HG03103 (cell line): ENCODE measurements around the gene TBCEL.
"Not testable (repeated sequence)": the region's sequence is repeated elsewhere in the genome, so short reads cannot be mapped to it uniquely, and the experiment has no call there.

Experiments
- ATAC-seq: cut with Tn5 transposase; IDR thresholded peaks from one replicate; pipeline ENCODE4 v1.9.1; 2021; ENCODE audit warnings: low read depth; ENCODE audit not compliant: unreplicated experiment

The TBCEL gene, protein sequence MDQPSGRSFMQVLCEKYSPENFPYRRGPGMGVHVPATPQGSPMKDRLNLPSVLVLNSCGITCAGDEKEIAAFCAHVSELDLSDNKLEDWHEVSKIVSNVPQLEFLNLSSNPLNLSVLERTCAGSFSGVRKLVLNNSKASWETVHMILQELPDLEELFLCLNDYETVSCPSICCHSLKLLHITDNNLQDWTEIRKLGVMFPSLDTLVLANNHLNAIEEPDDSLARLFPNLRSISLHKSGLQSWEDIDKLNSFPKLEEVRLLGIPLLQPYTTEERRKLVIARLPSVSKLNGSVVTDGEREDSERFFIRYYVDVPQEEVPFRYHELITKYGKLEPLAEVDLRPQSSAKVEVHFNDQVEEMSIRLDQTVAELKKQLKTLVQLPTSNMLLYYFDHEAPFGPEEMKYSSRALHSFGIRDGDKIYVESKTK

GRCh38 chr11:121023848-121024751 is at the start of gene TBCEL:
Gene TBCEL (plus strand): TSS chr11:121024102. CDS start chr11:121045691, 21,589 bp downstream.
- peak; percentile 96 for ATAC-seq

DNA sequence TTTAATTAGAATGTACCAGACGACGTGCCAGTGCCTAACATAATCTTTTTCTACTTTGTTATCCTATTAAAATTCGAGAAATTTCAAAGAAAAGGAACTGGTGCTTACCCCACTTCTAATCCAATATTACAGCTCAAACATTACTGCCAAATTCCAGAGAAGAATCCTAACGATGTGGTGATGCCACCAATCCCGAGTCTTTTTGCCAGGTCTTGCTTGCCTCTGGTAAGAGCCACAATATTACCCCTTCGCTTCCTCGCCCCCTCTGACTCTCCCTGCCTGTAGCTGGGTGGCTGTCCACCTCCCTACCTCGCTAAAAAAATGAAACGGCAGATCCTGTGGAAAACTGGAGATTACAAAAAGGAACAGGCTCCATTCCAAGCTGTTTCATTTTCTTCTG is 49.4 kb upstream of the TBCEL start:
- ATAC-seq: no peak

- no peak for ATAC-seq
Measured at GRCh38 chr11:120974965-120975364, 48.9 kb upstream of the TBCEL start.

GRCh38 chr11:120977266-120978137 is 46.4 kb upstream of the TBCEL start:
- no peak for ATAC-seq

- no peak for ATAC-seq
Measured at GRCh38 chr11:120978701-120979100, 45.2 kb upstream of the TBCEL start.

GRCh38 chr11:120985718-120986569 is 38.0 kb upstream of the TBCEL start:
- no peak for ATAC-seq

DNA sequence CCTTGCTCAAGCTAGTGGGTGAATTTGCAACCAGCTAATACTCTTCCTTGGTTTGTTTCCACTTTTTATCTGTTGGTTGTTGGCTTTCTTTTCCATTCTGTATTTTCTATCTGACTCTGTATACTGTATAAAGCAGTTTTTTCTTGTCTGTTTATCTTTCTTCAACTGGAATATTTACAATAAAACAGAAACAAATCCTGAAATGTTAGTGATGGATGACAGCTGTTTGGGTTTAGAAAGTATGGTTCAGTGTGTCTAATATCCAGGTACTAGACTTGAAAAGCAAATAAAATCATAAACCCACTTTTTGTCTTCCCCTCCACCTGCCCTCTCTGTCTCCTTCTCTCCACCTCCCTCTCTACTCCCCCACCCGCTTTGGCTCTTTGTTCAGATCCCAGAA is 35.3 kb upstream of the TBCEL start:
- ATAC-seq: no peak

DNA sequence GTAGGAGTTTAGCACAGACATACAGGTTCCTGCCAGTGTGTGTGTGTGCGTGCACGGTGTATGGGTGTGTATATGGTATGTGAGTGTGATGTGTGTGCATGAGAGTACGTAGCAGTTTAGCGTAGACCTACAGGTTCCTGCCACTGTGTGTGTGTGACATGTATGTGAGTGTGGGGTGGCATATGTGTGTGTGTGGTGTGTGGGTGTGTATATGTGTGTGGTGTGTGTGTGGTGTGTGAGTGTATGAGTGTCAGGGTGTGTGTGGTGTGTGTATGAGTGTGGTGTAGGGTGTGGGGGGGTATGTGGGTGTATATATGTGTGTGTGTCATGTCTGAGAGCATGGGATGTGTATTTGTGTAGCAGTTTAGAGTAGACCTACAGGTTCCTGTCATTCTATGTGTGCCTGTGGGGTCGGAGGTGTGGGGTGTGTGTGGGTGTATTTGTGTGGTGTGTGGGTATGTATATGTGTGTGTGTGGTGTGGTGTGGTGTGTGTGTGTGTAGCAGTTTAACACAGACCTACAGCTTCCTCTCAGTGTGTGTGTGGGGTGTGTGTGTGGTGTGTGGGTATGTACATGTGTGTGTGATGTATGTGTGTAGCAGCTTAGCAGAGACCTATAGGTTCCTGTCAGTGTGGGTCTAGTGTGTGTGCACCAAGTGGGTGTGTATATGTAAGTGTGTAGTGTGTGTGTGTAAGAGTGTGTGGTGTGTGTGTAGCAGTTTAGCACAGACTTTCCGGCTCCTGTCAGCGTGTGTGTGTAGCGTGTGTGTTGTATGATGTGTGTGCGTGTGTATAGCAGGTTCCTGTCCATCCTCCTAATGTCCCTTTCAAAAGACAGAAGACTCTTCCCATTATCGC is 31.8 kb upstream of the TBCEL start:
- ATAC-seq: no peak

DNA sequence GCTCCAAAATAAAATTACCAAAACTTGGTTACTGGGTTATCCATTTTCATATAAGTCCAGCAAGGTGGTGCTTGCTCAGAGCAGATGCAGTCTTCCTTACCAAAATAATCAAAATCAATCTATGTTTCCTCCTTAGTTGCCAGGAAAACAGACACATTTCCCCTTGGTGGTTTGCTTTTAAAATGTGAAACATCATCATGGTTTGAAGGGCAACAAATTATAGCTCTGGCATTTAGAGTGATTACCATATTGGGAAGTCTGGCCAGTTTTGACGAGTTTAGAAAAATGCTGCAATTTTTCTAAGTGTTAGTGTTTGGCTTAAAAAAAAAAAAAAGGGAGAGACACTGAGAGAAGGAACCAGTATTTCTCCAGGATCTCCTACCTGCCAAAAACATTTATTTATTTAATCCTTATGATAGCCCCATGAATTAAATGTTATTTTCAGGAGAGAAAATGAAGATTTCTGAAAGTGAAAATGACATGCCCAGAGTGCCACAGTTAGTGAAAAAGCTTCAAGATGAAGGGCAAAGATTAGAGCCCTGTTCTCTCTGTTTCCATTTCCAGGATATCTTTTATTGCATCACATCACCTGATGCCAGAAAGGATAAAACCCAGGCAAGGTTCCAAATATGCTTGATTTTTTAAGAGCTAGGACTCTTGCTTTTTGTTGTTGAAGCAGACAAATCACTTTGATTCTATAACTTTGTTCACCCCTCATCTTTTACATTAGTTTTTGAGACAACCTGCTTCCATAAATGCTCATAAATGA is 29.6 kb upstream of the TBCEL start:
- ATAC-seq: no peak

GRCh38 chr11:120995184-120995583 is 28.7 kb upstream of the TBCEL start:
- no peak for ATAC-seq

GRCh38 chr11:120996973-120997372 is 26.9 kb upstream of the TBCEL start:
- ATAC-seq: no peak

DNA sequence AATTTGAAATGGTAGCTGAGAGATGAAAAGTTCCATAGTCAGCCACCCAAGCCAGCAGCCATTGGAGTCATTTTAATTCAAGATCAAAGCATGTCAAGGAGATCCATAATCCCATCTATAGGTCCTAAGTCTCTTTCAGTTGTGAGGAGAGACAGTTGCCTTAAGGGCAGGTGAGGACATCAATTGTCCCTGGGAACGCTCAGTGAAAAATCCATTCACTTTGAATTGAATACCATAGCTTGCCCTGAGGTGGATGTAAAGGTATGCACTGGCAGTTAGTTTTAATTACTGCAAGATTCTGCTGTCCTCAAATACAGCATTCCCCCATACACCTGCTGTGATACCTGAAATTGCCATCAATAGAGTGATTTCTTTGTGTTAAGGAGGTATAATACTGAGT is 25.3 kb upstream of the TBCEL start:
- ATAC-seq: no peak

- no peak for ATAC-seq
Measured at GRCh38 chr11:121004206-121004840, 19.6 kb upstream of the TBCEL start.

DNA sequence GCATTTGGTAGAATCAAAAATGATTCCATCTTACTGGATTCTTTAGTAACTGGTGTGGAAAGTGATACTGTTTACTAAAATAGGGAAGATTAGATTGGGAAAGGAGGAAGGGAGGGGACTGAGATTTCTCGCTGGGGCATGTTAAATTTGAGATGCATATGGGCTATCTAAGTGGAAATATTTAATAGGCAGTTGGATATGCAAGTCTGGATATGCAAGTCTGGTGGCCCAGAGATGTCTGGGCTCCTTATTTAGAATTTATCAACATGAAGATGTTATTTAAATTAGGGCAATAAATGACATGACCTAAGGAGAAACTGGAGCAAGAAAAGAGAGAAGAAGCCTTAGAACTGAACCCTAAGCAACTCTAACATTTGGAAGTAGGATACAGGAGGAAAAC is 17.0 kb upstream of the TBCEL start:
- no peak for ATAC-seq

DNA sequence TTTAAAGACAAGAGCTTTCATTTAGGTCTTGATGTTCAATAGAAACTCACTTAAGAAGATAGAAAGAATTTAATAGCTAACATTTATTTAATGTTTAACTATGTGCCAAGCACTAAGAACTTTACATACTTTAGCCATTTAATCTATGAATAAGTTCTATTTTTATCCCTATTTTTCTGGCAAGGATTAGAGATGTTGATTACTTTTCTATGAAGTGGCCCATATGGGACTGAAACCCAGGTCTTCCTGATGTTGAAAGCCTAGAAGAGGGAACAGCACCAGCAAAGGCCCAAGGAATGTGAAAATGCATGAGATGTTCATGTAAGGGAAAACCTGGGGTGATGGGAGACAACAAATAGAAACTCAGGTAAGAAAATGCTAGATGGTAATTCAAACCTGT is 15.4 kb upstream of the TBCEL start:
- no peak for ATAC-seq

DNA sequence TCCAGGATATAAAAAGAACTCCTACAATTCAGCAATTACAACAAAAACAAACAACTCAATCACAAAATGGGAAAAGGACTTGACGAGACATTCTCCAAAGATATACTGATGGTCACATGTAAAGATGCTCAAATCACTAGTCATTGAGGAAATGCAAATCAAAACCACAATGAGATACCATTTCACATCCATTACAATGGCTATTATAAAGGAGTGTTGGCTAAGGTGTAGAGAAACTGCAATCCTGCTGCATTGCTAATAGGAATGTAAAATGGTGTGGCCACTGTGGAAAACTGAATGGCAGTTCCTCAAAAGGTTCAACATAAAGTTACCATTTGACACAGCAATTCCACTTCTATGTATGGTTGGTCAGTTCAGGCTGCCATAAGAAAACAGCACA is 11.8 kb upstream of the TBCEL start:
- no peak for ATAC-seq

DNA sequence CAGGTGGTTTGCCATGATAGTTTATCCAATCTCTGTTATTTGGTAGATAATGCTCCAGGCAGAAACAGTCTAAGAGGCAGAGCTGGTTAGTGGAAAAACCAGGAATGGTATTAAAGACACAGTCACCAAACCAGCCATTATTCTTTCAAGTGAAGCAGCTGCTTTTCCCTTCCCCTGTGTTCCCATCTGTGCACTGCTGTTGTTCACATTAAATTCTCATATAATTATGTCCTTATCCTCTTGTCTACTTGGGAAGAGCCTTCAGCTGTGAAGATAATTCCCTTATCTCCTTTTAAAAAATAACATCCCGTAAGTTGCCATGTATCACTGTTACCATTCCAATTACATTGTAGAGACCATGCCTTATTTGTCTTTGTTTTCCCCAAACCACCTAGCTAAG is 5.2 kb upstream of the TBCEL start:
- ATAC-seq: no peak

DNA sequence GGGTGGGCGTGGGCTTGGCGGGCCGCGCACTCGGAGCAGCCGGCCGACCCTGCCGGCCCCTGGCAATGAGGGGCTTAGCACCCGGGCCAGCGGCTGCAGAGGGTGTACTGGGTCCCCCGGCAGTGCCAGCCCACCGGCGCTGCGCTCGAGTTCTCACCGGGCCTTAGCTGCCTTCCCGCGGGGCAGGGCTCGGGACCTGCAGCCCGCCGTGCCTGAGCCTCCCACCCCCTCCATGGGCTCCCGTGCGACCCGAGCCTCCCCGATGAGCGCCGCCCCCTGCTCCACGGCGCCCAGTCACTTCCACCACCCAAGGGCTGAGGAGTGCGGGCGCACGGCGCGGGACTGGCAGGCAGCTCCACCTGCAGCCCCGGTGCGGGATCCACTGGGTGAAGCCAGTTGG is 2.2 kb upstream of the TBCEL start:
- ATAC-seq: not testable (repeated sequence)
